KOPT-K1 (cell line): Measurements from ENCODE around the gene CPXM2.
A peak's percentile ranks its signal among the peaks of the same experiment; 100 is the strongest.

Experiments used
- H3K27ac ChIP-seq: fragments of 200-600 bp; sonication (generic); 2 replicates; pipeline ENCODE4 v1.5.1; 2016; ENCODE audit warnings: antibody characterized with exemption, mild to moderate bottlenecking, low read depth, low read length; ENCODE audit not compliant: poor library complexity, severe bottlenecking
- H3K36me3 ChIP-seq: fragments of 200-600 bp; sonication (generic); 2 replicates; pipeline ENCODE4 v1.5.1; 2017; ENCODE audit warnings: antibody characterized with exemption, mild to moderate bottlenecking, low read length, moderate library complexity; ENCODE audit not compliant: insufficient read depth
- H3K9me3 ChIP-seq: fragments of 200-600 bp; sonication (generic); 2 replicates; pipeline ENCODE4 v1.5.1; 2017; ENCODE audit warnings: antibody characterized with exemption, low read length, mild to moderate bottlenecking; ENCODE audit not compliant: insufficient read depth, poor library complexity, severe bottlenecking

Gene CPXM2

GRCh38 chr10:123729523-123729922 is 162.1 kb downstream of the CPXM2 start:
- Histone ChIP-seq H3K27ac (no peak overlapping the region), H3K9me3 (no peaks in the 10 kb centered on the region), H3K36me3 (no peaks in the 10 kb centered on the region)

- Histone ChIP-seq H3K36me3 (no peaks in the 10 kb centered on the region), H3K9me3 (no peaks in the 10 kb centered on the region)
Observed at GRCh38 chr10:123726836-123727235, 164.8 kb downstream of the CPXM2 start.

GRCh38 chr10:123726381-123726780 is 165.2 kb downstream of the CPXM2 start:
- H3K27ac ChIP-seq, result no peak overlapping the region
- H3K9me3 ChIP-seq, result no peaks in the 10 kb centered on the region
- no peaks in the 10 kb centered on the region for H3K36me3 ChIP-seq

More at GRCh38 chr10:123726836-123727235, 164.8 kb downstream of the CPXM2 start:
- H3K27ac ChIP-seq, result no peak overlapping the region

GRCh38 chr10:123724747-123725146 is 166.9 kb downstream of the CPXM2 start:
- Histone ChIP-seq H3K9me3 (no peaks in the 10 kb centered on the region), H3K27ac (no peak overlapping the region), H3K36me3 (no peaks in the 10 kb centered on the region)

- no peak overlapping the region for H3K27ac ChIP-seq
- H3K9me3 ChIP-seq, result peaks cover 7% of the 10 kb centered on the region
- no peaks in the 10 kb centered on the region for H3K36me3 ChIP-seq
Observed at GRCh38 chr10:123722351-123722750, 169.3 kb downstream of the CPXM2 start.

- H3K27ac ChIP-seq, result no peak overlapping the region
- H3K36me3 ChIP-seq, result no peaks in the 10 kb centered on the region
- peaks cover 7% of the 10 kb centered on the region for H3K9me3 ChIP-seq
Observed at GRCh38 chr10:123721441-123722049, 170.1 kb downstream of the CPXM2 start.

GRCh38 chr10:123720536-123720935 is 171.1 kb downstream of the CPXM2 start:
- Histone ChIP-seq H3K27ac (no peak overlapping the region), H3K9me3 (peaks cover 7% of the 10 kb centered on the region), H3K36me3 (no peaks in the 10 kb centered on the region)

GRCh38 chr10:123718544-123719060 is 173.0 kb downstream of the CPXM2 start:
- H3K9me3 ChIP-seq, result peaks cover 7% of the 10 kb centered on the region
- H3K36me3 ChIP-seq, result no peaks in the 10 kb centered on the region
- no peak overlapping the region for H3K27ac ChIP-seq

- Histone ChIP-seq H3K27ac (no peak overlapping the region), H3K9me3 (peaks cover 7% of the 10 kb centered on the region), H3K36me3 (no peaks in the 10 kb centered on the region)
Observed at GRCh38 chr10:123717336-123717735, 174.3 kb downstream of the CPXM2 start.

- H3K27ac ChIP-seq, result no peak overlapping the region
- H3K36me3 ChIP-seq, result no peaks in the 10 kb centered on the region
- peaks cover 7% of the 10 kb centered on the region for H3K9me3 ChIP-seq
Observed at GRCh38 chr10:123715546-123715945, 176.1 kb downstream of the CPXM2 start.

GRCh38 chr10:123706236-123706635 is 185.4 kb downstream of the CPXM2 start:
- Histone ChIP-seq H3K9me3 (no peaks in the 10 kb centered on the region), H3K27ac (no peak overlapping the region), H3K36me3 (no peaks in the 10 kb centered on the region)

GRCh38 chr10:123704812-123705211 is 186.8 kb downstream of the CPXM2 start:
- Histone ChIP-seq H3K9me3 (no peaks in the 10 kb centered on the region), H3K36me3 (no peaks in the 10 kb centered on the region), H3K27ac (peak overlapping the region; percentile 22)

- Histone ChIP-seq H3K9me3 (no peaks in the 10 kb centered on the region), H3K36me3 (no peaks in the 10 kb centered on the region), H3K27ac (peak overlapping the region; percentile 22)
Observed at GRCh38 chr10:123704076-123704475, 187.5 kb downstream of the CPXM2 start.

- no peak overlapping the region for H3K27ac ChIP-seq
Observed at GRCh38 chr10:123703195-123703790, 188.3 kb downstream of the CPXM2 start.

More at GRCh38 chr10:123703195-123703790, 188.3 kb downstream of the CPXM2 start:
- Histone ChIP-seq H3K9me3 (no peaks in the 10 kb centered on the region), H3K36me3 (no peaks in the 10 kb centered on the region)
